Glutamatergic neuron (in vitro differentiated cells): ENCODE data around the gene CCDC171. TPM values are rescaled to one million over a fixed set of nuclear protein-coding genes. Genes with fewer than 3 reads are reported as not detected.

Experiments used
- DNase-seq: peaks from one replicate; pipeline ENCODE4 v3.0.0; 2022
- H3K27ac Mint-ChIP-seq: one replicate; pipeline ENCODE4 v1.8.0; 2020; ENCODE audit warnings: mild to moderate bottlenecking, mixed read lengths, inconsistent platforms; ENCODE audit not compliant: unreplicated experiment
- H3K27me3 Mint-ChIP-seq: one replicate; pipeline ENCODE4 v1.8.0; 2020; ENCODE audit warnings: mild to moderate bottlenecking, moderate library complexity, mixed read lengths, inconsistent platforms; ENCODE audit not compliant: unreplicated experiment
- H3K36me3 Mint-ChIP-seq: one replicate; pipeline ENCODE4 v1.8.0; 2020; ENCODE audit warnings: mild to moderate bottlenecking, mixed read lengths, inconsistent platforms; ENCODE audit not compliant: unreplicated experiment
- H3K4me1 Mint-ChIP-seq: one replicate; pipeline ENCODE4 v1.8.0; 2020; ENCODE audit warnings: mild to moderate bottlenecking, low read depth, mixed read lengths, inconsistent platforms; ENCODE audit not compliant: unreplicated experiment
- H3K4me3 Mint-ChIP-seq: one replicate; pipeline ENCODE4 v1.8.0; 2020; ENCODE audit warnings: mild to moderate bottlenecking, mixed read lengths, inconsistent platforms; ENCODE audit not compliant: unreplicated experiment
- H3K9me3 Mint-ChIP-seq: one replicate; pipeline ENCODE4 v1.8.0; 2020; ENCODE audit warnings: mild to moderate bottlenecking, moderate library complexity, mixed read lengths, inconsistent platforms; ENCODE audit not compliant: unreplicated experiment
- total RNA-seq: library from RNA; stranded (reverse); fragmentation: NEBNext Ultra II Directional; extraction: Animal tissue kit (Norgen Biotek cat#: 25700); gene quantifications from one replicate; pipeline ENCODE4 v1.2.1, GENCODE V29; 2021; ENCODE audit not compliant: unreplicated experiment
- TF ChIP-seq, protein P1 (sequence below): fragments of 200-600 bp; sonication (generic); IDR thresholded peaks from one replicate; pipeline ENCODE4 v1.5.0; 2021; ENCODE audit not compliant: partially characterized antibody, unreplicated experiment

The CCDC171 gene
- total RNA-seq, 1 donor from 2014 or later, result 3.2 TPM

DNA sequence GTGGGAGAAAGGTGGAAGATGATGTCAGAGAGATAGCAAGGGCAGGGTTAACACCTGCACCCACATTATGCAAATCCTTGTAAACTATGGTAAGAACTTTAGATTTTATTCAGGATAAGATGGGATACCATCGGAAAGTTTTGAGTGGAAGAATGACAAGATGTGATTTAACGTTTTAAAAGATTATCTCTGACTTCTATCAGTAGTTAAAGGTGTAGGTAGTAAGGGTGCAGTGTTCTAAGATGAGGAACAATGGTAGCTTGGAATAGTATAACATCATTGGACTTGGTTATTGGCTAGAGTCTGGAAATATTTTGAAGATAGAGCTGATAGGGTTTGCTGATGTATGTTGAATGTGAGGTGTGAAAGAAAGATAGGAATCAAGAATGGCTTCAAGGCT is 211.3 kb downstream of the CCDC171 start:
- no peak overlapping the region for H3K4me3 Mint-ChIP-seq
- no peak for DNase-seq
- no peaks in the 10 kb centered on the region for H3K36me3 Mint-ChIP-seq
- no peaks in the 10 kb centered on the region for H3K9me3 Mint-ChIP-seq
- H3K27me3 Mint-ChIP-seq, result no peaks in the 10 kb centered on the region
- no peaks in the 10 kb centered on the region for H3K4me1 Mint-ChIP-seq
- TF ChIP-seq, protein P1, sequence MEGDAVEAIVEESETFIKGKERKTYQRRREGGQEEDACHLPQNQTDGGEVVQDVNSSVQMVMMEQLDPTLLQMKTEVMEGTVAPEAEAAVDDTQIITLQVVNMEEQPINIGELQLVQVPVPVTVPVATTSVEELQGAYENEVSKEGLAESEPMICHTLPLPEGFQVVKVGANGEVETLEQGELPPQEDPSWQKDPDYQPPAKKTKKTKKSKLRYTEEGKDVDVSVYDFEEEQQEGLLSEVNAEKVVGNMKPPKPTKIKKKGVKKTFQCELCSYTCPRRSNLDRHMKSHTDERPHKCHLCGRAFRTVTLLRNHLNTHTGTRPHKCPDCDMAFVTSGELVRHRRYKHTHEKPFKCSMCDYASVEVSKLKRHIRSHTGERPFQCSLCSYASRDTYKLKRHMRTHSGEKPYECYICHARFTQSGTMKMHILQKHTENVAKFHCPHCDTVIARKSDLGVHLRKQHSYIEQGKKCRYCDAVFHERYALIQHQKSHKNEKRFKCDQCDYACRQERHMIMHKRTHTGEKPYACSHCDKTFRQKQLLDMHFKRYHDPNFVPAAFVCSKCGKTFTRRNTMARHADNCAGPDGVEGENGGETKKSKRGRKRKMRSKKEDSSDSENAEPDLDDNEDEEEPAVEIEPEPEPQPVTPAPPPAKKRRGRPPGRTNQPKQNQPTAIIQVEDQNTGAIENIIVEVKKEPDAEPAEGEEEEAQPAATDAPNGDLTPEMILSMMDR, result no peak
- no peak overlapping the region for H3K27ac Mint-ChIP-seq

DNA sequence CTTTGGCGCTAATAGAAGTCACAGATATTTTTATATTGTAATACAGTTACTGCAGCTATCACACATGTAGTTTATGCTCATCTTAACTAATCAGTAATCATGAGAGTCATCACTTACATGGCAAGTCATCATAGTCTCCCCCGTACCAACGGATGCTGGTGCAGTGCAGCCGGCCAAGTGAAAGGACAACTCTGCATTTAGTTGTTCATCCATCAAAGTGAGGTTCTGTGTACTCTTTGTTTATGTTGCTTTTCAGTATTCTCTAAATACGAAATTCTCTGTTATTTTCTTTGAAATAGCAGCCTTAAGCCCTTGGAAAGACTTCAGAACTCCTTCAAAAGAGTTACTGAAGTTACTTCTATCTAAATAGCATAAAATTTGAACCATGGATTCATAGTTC is 216.7 kb downstream of the CCDC171 start:
- no peaks in the 10 kb centered on the region for H3K4me1 Mint-ChIP-seq
- no peak overlapping the region for H3K4me3 Mint-ChIP-seq
- TF ChIP-seq, protein P1, result no peak
- no peaks in the 10 kb centered on the region for H3K9me3 Mint-ChIP-seq
- H3K27me3 Mint-ChIP-seq, result no peaks in the 10 kb centered on the region
- no peak overlapping the region for H3K27ac Mint-ChIP-seq
- no peak for DNase-seq
- H3K36me3 Mint-ChIP-seq, result no peaks in the 10 kb centered on the region

DNA sequence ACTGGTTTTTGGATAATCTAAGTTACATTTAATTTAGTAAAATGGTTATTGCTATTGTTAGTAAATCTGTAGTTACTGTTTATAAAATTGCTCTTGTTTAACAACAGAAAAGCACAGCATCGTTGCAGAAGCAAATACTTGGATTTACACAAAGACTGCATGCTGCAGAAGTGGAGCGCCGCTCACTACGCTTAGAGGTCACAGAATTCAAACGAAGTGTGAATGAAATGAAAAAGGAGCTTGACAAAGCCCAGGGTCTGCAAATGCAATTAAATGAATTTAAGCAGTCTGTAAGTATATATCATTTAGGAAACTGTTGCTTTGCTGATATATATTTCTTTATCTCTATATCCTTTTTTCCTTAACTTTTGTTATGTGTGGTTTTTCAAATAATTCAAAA is 226.0 kb downstream of the CCDC171 start:
- H3K4me1 Mint-ChIP-seq, result no peaks in the 10 kb centered on the region
- H3K27me3 Mint-ChIP-seq, result no peaks in the 10 kb centered on the region
- H3K36me3 Mint-ChIP-seq, result no peaks in the 10 kb centered on the region
- TF ChIP-seq, protein P1, result no peak
- no peak overlapping the region for H3K27ac Mint-ChIP-seq
- no peaks in the 10 kb centered on the region for H3K9me3 Mint-ChIP-seq
- no peak for DNase-seq
- no peak overlapping the region for H3K4me3 Mint-ChIP-seq

DNA sequence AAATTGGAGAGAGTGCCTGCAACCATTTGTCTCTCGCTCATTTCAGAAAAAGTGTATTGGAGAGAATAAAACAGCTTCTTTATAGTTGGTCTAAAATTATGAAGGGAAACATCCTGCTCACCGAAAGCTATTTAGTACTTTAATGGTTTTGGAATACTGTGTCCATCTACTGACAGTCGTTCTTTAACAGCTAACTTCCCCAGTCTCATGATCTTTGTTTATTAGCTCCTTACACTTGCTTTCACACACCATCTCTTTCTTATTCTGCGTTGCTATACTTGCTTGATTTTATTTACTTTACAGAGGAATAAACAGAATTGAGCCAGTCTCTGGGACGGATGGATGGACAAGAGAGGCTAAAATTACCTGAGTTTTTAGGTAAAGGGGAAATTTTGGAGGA is 229.3 kb downstream of the CCDC171 start:
- Mint-ChIP-seq H3K27me3 (no peaks in the 10 kb centered on the region), H3K27ac (no peak overlapping the region), H3K36me3 (no peaks in the 10 kb centered on the region), H3K9me3 (no peaks in the 10 kb centered on the region), H3K4me3 (no peak overlapping the region), H3K4me1 (no peaks in the 10 kb centered on the region)
- TF ChIP-seq, protein P1, result no peak
- no peak for DNase-seq

DNA sequence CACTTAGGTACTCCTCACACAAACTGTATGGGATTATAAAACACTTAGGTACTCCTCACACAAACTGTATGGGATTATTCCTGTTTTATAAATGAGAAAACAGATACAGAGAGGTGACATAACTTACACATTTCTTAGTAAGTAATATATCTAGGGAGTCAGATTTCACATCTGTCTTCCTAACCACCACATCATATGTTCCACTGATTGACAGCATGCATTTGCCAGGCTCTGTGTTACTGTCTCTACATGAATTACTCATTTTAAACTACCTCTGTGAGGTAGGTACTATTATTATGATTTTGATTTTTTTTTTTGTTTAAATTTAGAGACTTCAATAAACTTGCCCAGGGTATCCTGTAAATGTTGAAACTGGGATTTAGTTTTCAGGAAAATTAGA is 232.7 kb downstream of the CCDC171 start:
- Mint-ChIP-seq H3K4me3 (no peak overlapping the region), H3K9me3 (peaks cover 2% of the 10 kb centered on the region), H3K27me3 (no peaks in the 10 kb centered on the region), H3K27ac (no peak overlapping the region), H3K36me3 (no peaks in the 10 kb centered on the region), H3K4me1 (peaks cover 2% of the 10 kb centered on the region)
- DNase-seq, result no peak
- TF ChIP-seq, protein P1, result no peak
